ENCODE measurements around the gene KIF7.

KIF7 gene

DNA sequence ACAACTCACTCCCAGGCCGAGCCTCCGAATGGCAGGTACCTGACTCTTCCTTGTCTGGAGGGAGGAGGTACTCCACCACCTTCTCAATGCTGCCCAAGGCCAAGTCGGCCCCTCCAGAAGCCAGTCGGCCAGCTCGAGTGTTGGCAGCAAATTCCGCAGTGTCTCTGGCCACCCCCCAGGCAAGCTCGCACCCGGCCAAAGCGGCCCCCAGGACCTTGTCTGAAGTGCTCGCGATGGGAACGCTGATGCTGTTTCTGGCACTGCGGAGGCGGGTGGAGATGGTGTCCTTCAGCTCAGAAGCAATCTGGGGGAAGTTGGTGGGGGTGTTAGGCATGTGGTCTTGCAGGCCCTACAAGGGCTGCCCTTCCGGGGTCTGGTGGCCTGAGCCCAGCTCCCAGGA lies 14.7 kb upstream of the KIF7 start:
- DNase-seq, result no peak

DNA sequence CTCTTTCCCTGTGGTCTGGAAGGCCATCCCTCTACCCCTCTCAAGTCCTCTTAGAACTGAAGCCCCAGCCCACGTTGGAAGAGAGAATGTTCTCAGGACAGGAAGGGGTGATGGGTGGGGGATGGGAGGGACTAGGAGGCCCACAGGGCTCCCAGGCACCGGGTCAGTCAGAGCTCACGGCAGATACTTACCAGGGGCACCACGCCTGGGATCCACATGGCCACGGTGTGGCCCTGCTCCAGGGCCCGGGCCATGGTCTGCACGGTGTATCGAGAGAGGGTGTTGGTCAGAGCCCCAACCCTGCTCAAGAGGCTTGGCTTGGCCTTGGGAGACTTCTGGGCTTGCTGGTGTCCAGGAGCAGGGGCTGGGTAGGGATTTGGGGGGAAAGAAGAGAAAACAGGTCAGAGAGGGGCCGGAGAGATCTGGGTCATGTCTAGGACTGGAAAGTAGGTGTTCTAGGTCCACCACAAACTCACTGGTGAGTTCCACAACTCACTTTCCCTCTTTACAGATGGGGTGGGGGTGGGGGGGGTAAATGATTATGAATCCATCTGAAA lies 14.1 kb upstream of the KIF7 start:
- no peak for DNase-seq

DNA sequence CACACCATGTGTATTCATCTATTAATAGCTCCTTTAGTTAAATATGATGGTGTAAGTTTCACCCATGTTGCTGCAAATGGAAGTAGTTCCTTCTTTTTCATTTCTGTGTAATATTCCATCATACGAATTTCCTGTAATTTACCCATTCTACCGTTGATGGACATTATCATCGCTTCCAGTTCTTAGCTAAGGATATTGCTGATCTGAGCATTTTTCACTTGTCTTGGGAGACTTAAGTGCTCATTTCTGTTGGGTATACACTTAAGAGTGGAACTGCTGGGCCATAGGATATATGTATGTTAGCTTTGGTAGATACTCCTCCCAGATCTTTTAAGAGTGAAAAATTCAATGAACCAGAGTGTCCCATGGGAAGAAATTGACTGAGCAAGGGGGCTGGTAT lies 12.9 kb upstream of the KIF7 start:
- DNase-seq, result no peak

DNA sequence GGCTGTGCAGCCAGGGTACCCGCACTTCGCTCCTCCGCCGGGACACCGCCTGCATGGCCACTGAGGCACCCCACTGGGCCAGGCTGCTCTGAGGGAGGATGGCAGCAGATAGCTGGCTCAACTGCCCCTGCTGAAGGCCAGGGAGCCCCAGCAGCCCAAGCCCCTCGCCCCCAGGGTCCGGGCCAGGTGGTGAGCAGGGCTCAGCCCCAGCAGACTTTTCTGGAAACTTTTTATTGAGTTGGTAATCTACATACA lies 12.4 kb upstream of the KIF7 start:
- DNase-seq, result no peak

DNA sequence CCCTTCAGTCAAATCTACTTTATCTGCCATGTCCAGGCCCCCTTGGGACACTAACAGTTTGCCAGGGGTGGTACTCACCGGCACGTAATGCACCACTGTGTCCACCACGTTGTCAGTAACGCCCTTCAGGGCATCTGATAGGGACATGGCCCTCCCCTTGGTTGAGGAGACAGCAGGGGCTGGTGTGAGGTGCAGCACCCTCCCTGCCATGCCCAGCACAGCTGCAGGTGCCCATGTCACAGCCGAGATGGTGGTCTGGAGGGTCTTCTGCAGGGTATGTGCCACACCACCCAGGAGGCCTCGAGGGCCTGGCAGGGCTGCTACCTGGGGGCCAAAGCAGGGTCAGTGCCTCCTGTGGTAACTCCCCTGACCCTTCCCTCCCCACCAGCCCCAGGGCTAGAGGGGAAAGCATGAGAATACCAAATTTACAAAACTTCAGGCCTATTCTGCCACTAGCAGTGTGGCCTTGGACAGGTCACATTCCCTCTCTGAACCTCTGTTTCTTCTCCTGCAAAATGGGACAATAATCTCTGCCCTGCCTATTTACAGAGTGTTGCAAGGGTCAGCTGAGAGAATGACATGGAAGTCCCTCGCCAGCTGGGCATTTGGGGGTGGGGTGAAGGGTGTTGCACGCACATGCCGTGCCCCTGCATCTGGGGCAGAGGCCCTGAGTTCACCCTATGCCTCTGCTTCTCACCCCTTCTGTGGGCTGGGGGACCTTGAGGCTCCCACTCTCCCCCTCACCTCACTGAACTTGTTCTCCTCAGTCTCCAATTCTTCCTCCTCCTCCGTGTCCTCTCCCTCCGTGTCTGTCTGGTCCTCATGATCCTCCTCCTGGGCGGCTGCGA lies 11.8 kb upstream of the KIF7 start:
- DNase-seq, result no peak

DNA sequence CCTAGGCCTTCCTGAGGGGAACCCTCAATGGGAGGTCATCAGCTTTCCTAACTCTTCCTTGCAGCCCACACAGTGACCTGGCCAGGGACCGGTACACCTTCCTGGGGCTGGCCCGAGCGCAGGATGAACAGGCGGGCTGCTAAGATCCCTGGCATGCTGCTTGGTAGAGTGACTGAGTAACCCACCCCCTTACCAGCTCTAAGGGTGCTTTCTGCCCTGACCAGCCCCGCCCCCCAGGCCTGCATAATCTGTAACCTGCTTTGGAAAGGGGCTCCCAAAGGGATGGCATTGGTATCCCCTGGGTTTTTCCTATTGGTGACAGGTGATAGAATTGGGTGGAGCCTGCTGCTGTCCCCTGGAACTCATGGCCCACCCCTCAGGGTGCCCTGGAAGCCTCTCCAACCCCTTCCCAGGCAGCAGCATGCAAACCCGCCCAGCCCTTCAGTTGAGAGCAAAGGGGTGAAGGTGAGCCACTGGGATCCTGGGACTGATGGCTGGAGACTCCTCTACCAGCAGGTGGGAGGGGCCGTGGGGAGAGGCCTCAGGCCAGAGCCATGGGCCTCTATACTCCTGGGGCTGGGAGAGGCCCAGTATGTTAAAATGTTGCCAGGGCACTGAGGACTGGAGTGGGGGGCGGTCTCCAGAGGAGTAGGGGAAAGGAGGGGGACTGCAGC lies 11.1 kb upstream of the KIF7 start:
- no peak for DNase-seq

DNA sequence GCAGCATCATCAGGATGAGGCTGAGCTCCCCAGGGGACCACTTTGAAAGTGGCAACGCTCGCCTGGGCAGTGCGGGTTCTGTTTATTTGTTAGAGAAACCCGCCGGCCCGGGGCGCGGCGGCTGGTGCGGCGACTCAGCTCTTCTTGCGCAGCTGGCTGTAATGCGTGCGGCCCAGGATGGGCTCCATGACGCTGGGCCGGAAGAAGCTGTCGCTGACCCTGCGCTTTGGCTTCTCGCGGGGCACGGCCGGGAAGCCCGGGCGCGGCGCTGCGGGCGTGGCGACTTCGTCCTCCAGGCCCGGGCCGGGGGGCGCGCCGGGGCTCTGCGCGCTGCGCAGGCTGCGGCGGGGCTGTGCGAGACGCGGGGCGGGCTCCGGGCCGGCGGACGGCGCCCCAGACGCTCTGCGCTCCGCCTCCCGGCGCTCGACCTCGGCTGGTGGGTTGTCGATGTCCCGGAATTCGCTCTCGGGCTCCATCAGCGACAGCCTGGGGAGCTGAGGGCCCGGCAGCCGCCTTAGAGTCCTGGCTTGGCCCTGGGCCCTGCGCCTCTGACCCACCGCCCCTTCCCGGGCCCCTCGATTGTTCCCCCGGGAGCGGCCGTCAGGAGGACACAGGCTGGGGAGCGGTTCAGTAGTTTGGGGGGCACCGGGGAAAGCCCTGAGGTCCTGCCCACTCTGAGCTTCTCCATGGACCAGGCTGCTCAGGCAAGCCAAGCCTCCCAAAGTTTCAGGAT lies 10.3 kb upstream of the KIF7 start:
- no peak for DNase-seq

DNA sequence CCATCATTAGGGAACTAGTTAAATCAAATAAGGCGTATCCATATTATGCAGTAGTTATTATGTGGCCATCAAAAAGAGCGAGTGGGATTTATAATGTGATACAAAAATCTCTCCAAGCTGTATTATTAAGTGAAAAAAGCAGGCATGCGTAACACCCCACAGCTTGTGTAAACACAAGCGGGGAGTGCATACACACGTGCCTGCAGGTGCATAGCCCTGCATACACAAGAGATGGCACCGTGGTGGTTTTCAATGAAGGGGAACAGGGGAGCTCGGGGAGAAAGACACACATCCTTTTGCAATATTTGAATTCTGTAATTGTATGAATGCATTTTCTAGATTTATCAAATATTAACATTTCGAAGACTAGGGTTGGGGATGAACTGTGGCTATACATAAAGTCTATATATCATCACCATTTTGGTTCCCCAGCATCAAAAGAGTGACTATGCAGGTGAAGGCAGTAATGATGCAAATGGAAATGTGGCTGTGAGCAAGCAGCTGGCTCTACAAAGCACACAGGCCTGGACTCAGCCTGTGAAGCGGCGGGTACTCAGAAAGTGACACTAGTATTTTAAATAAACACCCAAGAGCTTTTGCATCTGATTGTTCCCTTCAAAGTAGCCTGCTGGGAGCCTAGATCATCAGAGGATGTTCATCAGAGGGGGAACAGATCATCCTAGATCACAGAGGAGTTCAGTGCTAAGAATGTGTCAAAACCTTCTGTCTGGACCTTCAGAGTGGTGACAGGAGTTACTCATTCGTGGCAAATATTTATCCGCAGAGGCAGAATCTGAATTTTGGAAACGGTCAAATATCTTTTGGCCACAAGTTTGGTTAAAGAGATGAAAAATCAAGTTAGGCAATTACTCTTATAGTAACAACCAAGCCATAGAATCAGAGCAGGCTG lies 9.4 kb upstream of the KIF7 start:
- no peak for DNase-seq

DNA sequence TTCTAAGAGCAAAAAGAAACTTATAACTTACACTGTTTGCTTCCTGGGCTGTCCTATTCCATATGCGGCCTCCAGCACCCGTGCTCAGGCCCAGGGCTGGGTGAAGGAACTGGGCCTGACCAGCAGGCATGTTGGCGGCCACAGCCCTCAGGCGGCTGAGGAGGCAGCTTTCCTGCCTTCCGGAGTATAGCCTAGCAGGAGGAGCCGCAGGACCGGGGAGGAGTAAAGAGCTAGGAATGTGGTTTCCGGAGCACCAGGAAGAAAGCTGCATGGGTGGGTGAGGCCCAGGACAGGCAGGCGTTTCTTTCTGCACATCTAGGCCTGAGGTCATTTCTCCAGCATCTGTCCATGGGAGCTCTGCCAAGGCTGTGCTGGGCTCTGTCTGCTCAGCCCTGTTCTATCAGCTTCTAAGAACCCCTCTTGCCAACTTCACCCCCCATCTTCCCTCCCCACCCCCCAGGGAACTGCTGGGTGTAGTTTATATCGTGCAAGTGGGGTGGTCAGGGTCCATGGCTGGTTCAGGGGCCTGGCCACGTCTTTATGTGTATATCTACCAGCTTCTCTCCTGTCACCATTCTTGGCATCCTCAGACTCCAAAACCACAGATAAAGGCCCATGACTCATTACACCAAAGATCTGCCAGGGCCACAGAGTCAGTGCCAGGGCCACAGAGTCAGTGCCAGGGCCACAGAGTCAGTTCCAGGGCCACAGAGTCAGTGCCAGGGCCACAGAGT lies 7.8 kb upstream of the KIF7 start:
- peak; percentile 55 for DNase-seq

DNA sequence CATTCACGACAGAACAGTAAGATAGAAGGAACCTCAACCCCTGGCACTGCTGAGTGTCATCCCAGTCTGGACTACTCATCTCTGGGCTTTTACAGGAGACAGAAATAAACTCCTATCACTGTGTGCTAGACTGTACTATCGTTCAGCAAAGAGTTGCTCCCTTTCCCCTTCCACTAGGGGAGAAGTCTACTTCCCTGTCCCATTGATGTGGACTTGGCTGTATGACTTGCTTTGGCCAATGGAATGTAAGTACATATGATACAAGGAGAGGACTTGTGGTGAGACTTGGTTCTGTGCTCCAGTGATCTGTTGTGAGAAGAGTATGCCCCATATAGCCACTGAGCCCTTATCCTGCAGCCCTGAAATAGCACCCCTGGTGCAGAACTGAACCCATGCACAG lies 5.3 kb upstream of the KIF7 start:
- DNase-seq, result no peak

DNA sequence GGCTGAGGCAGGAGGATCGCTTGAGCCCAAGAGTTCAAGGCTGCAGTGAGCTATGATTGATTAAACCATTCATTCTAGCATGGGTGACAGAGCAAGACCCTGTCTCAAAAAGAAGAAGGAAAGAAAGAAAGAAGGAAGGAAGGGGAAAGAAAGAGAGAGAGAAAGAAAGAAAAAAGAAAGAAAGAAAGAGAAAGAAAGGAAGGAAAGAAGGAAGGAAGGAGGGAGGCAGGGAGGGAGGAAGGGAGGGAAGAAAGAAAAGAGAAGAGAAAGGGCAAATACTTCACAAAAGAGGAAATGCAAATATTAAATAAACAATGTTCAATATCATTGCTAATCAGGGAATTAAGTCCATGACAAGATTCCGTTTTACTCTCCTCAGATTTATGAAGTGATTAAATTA lies 4.0 kb upstream of the KIF7 start:
- DNase-seq, result no peak

DNA sequence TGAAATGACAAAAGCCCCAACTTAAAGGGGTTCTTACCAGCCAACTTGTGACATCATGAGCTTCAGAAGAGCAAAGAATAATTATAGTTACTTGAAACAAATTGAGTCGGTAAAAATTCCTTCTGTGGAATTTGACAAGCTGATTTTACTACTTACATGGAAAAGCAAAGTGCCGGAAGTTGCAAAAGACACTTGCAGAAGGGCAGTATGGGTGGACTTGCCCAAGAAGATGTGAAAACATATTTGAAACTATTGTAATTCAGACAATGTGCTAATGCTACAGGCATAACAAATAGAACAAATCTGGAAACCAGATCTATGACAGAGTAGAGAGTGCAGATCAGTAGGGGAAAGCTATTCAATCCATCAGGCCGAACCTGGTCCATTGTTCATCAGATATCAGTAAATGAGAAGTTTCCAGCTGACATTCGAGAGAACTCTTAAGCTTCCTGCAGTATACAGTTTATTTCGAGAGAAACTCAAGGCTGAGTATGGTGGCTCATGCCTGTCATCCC lies 2.5 kb upstream of the KIF7 start:
- no peak for DNase-seq

DNA sequence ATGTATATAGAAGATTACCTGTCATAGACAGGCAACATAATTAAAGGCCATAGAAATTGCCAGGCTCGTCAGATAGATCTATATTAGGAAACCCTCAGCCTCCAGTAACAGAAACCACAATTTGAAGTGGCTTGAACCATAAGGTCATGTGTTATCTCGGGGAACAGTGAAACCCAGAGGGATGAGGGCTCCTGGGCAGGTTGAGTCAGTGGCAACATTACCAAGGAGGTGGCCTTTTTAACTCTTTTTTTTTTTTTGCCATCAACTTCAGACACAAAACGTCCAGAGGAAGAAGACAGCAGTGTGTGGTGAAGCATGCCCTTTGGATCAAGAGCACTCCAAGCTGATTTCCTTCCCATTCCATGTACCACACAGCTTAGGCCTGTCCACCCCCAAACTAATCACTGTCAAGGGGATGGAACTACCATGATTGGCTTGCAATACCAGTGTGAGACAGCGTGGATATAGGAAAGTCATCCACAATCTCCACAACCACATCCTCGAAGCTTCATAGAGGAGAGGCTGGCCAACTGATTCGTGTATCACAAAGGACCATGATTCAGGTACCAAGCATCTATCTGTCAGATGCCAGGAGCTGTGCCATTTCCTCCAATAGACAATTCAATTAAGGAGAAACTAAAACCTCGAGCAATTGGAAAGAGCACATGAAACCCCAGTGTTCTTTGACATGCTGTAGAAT lies 999 bp upstream of the KIF7 start:
- no peak for DNase-seq

DNA sequence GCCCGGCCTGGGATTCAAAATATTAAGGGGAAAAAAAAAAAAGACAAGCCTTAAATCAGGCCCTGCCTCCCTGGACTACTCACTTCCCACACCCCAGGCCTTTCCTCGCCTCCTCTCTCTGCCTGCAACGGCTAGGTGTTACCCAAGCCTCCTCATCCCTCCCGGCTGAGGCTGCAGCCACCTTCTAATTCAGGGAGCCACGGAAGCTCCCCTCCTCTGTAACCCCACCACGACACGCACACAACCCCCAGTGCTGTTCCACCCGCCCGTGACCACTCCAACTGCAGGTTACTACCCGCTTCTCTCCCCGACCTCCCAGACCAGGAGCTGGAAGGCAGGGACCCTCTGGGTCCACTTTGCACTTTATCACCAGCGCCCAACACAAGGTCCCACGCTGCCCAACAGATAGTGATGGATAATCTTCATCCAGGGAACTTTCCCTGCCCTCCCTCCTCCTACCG lies 936 bp downstream of the KIF7 start:
- no peak for DNase-seq

DNA sequence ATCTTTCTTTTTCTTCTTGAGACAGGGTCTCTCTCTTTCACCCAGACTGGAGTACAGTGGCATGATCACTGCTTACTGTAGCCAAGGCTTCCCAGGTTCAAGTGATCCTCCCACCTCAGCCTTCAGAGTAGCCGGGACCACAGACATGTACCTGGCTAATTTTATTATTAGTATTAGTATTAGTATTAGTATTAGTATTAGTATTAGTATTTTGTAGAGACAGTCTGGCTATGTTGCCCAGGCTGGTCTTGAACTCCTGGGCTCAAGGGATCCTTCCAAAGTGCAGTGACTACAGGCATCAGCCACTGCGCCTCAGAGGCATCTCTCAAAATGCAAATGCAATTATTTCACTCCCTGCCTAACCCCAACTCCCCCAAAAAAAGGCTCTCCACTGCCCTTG lies 1.7 kb downstream of the KIF7 start:
- DNase-seq, result no peak

DNA sequence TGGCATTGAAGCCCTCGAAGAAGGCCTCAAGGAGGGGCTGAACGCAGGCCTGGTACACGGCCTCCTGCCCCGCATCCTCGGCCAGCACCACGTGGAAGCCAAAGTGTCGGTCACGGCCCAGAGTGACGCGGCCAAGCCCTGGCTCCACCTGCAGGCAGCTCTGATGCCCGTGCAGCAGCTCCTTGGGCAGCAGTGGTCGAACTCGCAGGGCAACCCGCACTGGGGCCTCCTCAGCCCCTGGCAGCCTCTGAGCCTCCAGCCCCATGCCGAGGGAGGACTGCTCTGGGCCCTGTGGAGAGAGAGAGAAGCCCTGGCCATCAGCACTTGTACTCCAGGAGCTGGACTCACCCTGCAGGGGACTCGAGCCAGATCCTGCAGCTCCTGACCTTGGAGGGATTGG lies 2.6 kb downstream of the KIF7 start:
- DNase-seq, result no peak

DNA sequence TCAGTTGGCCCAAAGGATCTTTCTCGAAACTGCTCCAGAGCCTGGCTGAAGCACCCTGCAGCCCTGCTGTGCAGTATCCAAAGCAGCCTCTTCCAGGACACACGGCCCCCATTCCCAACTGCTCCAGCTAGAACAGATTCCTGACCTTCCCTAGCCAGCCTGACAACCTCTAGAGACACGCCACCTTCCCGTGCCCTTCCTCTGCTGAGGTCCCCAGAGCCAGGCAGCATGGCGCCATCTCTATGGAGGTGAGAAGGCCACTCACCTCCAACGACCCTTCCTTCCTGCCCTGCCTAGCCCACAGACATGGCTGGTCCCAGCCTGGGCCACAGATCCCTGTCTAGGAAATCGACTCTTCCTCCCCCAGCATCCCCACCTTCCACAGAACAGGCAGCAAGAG lies 3.1 kb downstream of the KIF7 start:
- no peak for DNase-seq

DNA sequence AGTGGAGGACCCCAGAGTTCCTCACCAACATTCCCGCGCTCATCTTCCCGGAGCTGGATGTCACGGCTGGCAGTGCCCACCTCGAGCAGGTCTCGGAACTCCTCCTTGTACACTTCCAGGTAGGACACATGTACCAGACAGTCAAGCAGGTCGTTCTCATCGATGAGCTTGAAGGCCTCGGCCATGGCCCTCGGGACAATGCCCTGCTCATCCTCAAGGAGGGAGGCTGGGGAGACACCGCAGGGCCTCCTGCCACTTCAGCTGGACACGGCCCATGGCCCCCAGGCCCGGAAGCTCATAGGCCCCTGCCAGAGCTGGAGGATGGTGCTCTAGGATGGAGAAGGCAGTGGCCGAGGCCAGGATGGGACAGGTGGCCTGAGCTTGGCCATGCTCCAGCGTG lies 5.6 kb downstream of the KIF7 start:
- DNase-seq, result no peak

DNA sequence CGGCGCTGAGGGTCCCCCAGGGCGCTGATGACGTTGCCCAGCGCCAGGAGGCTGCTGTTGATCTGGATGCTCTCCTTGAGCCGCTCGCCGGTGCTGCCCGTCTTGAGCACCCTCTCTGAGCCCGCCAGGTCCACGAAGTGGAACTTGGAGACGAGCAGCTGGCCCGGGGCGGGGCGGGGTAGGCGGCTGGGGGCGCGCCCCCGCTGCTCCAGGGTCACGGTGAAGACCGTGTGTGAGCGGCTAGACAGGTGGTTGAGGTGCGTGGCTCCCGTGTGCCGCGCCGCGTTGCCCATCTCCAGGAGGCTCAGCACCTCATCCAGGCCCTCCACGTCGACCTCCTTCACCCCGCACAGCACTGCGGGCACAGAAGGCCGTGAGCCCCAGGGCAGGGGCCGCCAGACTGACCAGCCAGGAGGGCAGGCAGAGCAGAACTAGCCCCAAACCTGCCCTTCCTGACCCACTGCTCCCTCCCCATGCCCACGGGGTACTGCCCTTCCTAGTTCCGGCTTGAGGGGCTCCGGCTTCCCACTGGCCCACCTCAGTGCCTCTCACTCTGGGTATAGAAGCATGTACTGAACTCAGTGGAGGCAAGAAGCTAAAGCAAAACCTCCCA lies 6.1 kb downstream of the KIF7 start:
- no peak for DNase-seq

DNA sequence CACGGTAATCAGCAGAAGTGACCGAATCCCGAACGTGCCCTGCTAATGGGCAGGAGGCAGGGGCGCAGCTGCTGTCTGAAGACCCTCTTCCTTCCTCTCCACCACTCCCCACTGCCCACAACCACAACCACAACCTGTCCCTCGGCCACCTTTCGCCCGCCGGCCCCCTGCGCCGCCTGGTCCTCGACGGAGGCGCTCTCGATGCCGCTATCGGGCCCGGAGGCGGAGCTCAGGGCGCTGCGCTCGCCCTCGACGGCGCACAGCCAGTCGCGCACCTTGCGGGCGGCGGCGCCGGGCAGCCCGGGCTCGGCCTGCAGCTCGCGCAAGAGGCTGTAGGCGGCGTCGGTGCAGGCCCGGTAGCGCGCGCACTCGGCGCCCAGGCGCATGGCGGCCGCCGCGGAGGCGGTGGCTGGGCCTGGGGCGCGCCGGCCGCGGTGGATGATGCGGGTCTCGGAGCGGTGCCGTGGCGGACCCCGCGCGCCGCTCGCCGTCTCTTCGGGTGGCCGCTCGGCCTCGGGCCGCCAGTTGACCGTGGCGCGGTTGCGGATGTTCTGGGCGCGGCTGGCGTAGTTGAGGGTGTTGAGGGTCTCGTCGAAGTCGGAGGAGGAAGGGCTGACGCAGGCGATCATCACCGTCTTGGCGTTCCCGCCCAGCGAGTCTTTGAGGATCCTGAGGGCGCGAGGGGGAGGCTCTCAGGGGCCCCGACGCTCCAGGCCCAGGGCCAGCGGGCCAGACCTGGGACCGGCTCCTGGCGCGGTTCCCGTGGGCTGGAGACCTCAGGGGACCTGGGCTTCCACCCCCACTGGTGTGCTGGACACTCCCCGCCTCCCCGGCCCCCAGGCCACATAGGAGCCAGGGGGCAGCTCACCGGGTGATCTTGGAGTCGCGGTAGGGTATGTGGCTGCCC lies 6.9 kb downstream of the KIF7 start:
- no peak for DNase-seq

All from DMS 273 treated with DMSO at 0.1 percent for 48 hours (cell line).